OCI-LY1 (cell line): ENCODE results near the gene TUBGCP6.
A peak's percentile ranks its signal among the peaks of the same experiment; 100 is the strongest.

Source experiments
- H2AFZ ChIP-seq: fragments of 200-600 bp; sonication (generic), shearing (Covaris generic); 2 replicates; pipeline ENCODE4 v1.6.0; 2014; ENCODE audit warnings: antibody characterized with exemption, mild to moderate bottlenecking, low read length
- H3F3A ChIP-seq: fragments of 200-600 bp; sonication (generic), shearing (Covaris generic); 2 replicates; pipeline ENCODE4 v1.6.0; 2014; ENCODE audit warnings: mild to moderate bottlenecking, antibody characterized with exemption, low read length, moderate library complexity; ENCODE audit not compliant: insufficient read depth
- H3K27ac ChIP-seq: fragments of 200-600 bp; sonication (generic); 2 replicates; pipeline ENCODE4 v1.5.1; 2014; ENCODE audit warnings: low read length, mixed run types, mild to moderate bottlenecking, low read depth; ENCODE audit not compliant: poor library complexity, severe bottlenecking
- H3K27me3 ChIP-seq: fragments of 200-600 bp; sonication (generic); 2 replicates; pipeline ENCODE4 v1.6.0; 2014; ENCODE audit warnings: antibody characterized with exemption, mild to moderate bottlenecking, low read length, moderate library complexity; ENCODE audit not compliant: insufficient read depth
- H3K36me3 ChIP-seq: fragments of 200-600 bp; sonication (generic); 2 replicates; pipeline ENCODE4 v1.6.1; 2014; ENCODE audit warnings: mild to moderate bottlenecking, antibody characterized with exemption, low read length, moderate library complexity, mixed read lengths; ENCODE audit not compliant: insufficient read depth
- H3K4me1 ChIP-seq: fragments of 200-600 bp; sonication (generic); 2 replicates; pipeline ENCODE4 v1.5.1; 2014; ENCODE audit warnings: mild to moderate bottlenecking, low read length, moderate library complexity; ENCODE audit not compliant: insufficient read depth, severe bottlenecking
- H3K4me2 ChIP-seq: fragments of 200-600 bp; sonication (generic), shearing (Covaris generic); 2 replicates; pipeline ENCODE4 v1.6.1; 2014; ENCODE audit warnings: low read length
- H3K4me3 ChIP-seq: fragments of 200-600 bp; sonication (generic); 2 replicates; pipeline ENCODE4 v1.5.1; 2014; ENCODE audit warnings: low read length, low read depth, mild to moderate bottlenecking, mixed read lengths; ENCODE audit not compliant: poor library complexity, severe bottlenecking
- H3K79me2 ChIP-seq: fragments of 200-600 bp; shearing (Covaris generic); 2 replicates; pipeline ENCODE4 v1.6.1; 2016; ENCODE audit warnings: mixed run types, low read length, mixed read lengths; ENCODE audit not compliant: insufficient read depth
- H3K9ac ChIP-seq: fragments of 200-600 bp; sonication (generic), shearing (Covaris generic); 2 replicates; pipeline ENCODE4 v1.6.1; 2014; ENCODE audit warnings: mild to moderate bottlenecking, low read length, mixed read lengths
- H3K9me2 ChIP-seq: fragments of 200-600 bp; sonication (generic), shearing (Covaris generic); 2 replicates; pipeline ENCODE4 v1.6.1; 2014; ENCODE audit warnings: low read depth, mild to moderate bottlenecking, low read length, mixed read lengths
- H3K9me3 ChIP-seq: fragments of 200-600 bp; shearing (Covaris generic); 2 replicates; pipeline ENCODE4 v1.6.1; 2014; ENCODE audit warnings: low read length, mixed read lengths
- H4K20me1 ChIP-seq: fragments of 200-600 bp; sonication (generic), shearing (Covaris generic); 2 replicates; pipeline ENCODE4 v1.6.0; 2016; ENCODE audit warnings: mild to moderate bottlenecking, low read length; ENCODE audit not compliant: insufficient read depth
- EZH2 ChIP-seq: fragments of 200-600 bp; sonication (generic), shearing (Covaris generic); IDR thresholded peaks from 2 replicates; pipeline ENCODE4 v1.8.0; 2017; ENCODE audit warnings: borderline replicate concordance, mixed run types, mild to moderate bottlenecking, antibody characterized with exemption, low read length, moderate library complexity, mixed read lengths
- TF ChIP-seq, protein P1 (sequence below): fragments of 200-600 bp; sonication (generic), shearing (Covaris generic); IDR thresholded peaks from 2 replicates; pipeline ENCODE4 v1.5.1; 2017; ENCODE audit warnings: mild to moderate bottlenecking, antibody characterized with exemption, low read length, moderate library complexity, mixed read lengths

The TUBGCP6 gene

DNA sequence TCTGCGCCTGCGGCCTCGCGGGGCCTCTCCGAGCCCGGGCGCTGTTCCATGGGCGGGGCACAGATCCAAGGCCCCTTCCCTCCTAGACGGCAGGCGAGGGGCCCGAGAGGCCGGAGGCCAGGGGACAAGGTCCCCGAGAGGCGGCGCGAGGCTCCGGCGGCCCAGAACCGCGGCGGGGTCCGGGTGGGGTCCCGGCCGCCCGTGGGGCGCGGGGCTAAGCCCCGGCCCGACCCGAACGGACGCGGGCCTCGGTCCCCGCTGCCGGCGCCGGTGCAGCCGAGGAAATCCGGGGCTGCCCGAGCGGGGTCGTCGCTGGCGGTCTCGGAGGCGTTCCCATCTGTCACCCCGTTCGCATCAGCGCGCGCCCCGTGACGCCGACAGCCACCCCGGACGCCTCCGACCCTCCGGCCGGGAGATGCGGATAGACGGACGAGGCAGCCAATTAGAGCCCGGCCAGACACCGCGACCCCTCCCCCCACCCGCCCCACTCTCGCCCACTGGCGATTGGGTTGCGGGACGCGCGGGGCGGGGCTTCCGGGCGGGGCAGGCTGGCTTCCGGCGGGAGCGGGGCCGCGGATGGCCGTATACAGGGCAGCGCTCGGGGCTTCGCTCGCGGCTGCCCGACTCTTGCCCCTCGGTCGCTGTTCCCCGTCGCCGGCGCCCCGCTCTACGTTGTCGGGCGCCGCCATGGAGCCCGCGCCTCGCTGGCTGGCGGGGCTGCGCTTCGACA is 44.2 kb downstream of the TUBGCP6 start, which contains the start of gene SELENOO:
SELENOO (plus strand) TSS at position 551 of the 730 bp plus-strand sequence; CDS start at position 577, 26 bp downstream.
- Histone ChIP-seq H3K4me2 (peak within 1 kb of the TSS; percentile 91), H3K79me2 (peaks cover 25% of the 10 kb centered on the region), H3K27me3 (no peaks in the 10 kb centered on the region), H3F3A (peaks cover 5% of the 10 kb centered on the region; the same call in 1 of the 2 replicates), H3K27ac (peak within 1 kb of the TSS; percentile 82), H3K9me3 (no peaks in the 10 kb centered on the region), H4K20me1 (no peaks in the 10 kb centered on the region), H2AFZ (no peak within 1 kb of the TSS), H3K9me2 (no peaks in the 10 kb centered on the region), H3K4me1 (peaks cover 56% of the 10 kb centered on the region), H3K9ac (peak within 1 kb of the TSS; percentile 79), H3K4me3 (peak within 1 kb of the TSS; percentile 78), H3K36me3 (peaks cover 61% of the 10 kb centered on the region)
- TF ChIP-seq, protein P1, sequence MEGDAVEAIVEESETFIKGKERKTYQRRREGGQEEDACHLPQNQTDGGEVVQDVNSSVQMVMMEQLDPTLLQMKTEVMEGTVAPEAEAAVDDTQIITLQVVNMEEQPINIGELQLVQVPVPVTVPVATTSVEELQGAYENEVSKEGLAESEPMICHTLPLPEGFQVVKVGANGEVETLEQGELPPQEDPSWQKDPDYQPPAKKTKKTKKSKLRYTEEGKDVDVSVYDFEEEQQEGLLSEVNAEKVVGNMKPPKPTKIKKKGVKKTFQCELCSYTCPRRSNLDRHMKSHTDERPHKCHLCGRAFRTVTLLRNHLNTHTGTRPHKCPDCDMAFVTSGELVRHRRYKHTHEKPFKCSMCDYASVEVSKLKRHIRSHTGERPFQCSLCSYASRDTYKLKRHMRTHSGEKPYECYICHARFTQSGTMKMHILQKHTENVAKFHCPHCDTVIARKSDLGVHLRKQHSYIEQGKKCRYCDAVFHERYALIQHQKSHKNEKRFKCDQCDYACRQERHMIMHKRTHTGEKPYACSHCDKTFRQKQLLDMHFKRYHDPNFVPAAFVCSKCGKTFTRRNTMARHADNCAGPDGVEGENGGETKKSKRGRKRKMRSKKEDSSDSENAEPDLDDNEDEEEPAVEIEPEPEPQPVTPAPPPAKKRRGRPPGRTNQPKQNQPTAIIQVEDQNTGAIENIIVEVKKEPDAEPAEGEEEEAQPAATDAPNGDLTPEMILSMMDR: no peak
- TF ChIP-seq EZH2: no peak

DNA sequence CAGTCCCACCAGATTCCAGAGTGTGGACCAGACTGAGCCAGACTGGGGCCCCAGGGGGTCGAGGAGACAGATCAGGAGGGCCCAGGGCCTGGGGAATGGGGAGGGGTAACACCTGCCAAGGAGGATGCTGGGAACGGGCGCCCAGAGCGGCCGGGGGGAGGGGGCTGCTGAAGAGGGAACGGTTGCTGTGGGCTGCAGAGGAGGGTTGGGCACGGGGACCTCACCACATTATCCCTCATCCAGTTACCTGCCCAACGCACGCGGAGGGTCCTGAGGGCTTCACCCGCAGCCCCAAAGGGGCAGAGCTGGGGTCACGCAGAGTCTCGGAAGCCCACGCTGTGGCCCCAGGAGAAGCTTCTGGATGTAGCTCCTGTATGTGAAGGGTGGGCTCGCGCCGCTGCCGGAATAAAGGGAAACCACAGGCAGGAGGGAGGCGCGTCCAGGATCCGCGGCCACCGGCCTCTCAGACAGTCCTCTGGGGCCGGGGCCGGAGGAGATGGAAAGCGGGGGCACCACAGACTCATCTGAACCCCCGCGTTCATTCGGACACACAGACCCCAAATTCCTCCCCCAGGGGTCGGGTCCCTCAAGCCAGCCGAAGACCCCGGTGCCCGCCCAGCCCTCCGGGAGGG is 44.9 kb downstream of the TUBGCP6 start:
- Histone ChIP-seq H3K27me3 (no peaks in the 10 kb centered on the region), H3K4me3 (peak overlapping the region; percentile 78), H3K27ac (peak overlapping the region; percentile 82), H3F3A (peaks cover 5% of the 10 kb centered on the region; the same call in 1 of the 2 replicates), H3K9me2 (no peaks in the 10 kb centered on the region), H3K4me1 (peaks cover 60% of the 10 kb centered on the region), H3K79me2 (peaks cover 25% of the 10 kb centered on the region), H3K9ac (peak overlapping the region; percentile 69), H2AFZ (no peak overlapping the region), H3K36me3 (peaks cover 66% of the 10 kb centered on the region), H4K20me1 (no peaks in the 10 kb centered on the region), H3K9me3 (no peaks in the 10 kb centered on the region), H3K4me2 (peak overlapping the region; percentile 91)
- TF ChIP-seq, protein P1: no peak
- no peak for TF ChIP-seq EZH2

DNA sequence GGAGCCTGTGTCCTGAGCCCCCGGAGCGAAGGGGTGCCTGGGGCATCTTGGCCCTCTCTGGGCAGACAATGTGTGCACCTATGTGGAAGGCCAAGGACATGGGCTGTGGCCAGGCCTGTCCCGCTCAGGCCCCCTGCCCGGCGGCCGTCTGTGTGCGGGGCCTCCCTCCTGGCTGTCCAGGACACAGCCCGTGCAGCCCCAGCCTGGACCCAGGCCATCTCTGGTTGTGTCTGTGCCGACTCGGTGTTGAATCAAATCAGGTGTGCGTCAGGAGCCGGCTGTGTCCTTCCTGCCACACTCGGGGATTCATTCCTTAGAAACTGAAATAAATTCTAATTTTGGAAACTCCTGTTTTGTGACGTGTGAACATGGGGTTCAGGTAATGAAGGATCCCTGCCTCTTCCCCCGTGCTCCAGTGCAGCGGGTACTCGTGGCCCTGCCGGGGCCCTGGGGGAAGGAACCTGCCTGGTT is 45.5 kb downstream of the TUBGCP6 start:
- peaks cover 60% of the 10 kb centered on the region for H3K4me1 ChIP-seq
- peak overlapping the region; percentile 69; the same call in 1 of the 2 replicates for H3K9ac ChIP-seq
- H3K27ac ChIP-seq: peak overlapping the region; percentile 82
- H3K36me3 ChIP-seq: peaks cover 66% of the 10 kb centered on the region
- H3K9me3 ChIP-seq: no peaks in the 10 kb centered on the region
- H3K4me3 ChIP-seq: peak overlapping the region; percentile 78
- TF ChIP-seq, protein P1: no peak
- no peak for TF ChIP-seq EZH2
- H3F3A ChIP-seq: peaks cover 5% of the 10 kb centered on the region; the same call in 1 of the 2 replicates
- H3K9me2 ChIP-seq: no peaks in the 10 kb centered on the region
- no peak overlapping the region for H2AFZ ChIP-seq
- H4K20me1 ChIP-seq: no peaks in the 10 kb centered on the region
- peaks cover 25% of the 10 kb centered on the region for H3K79me2 ChIP-seq
- no peaks in the 10 kb centered on the region for H3K27me3 ChIP-seq
- peak overlapping the region; percentile 91 for H3K4me2 ChIP-seq
